Activated CD4-positive, alpha-beta T cell treated with anti-CD3 and anti-CD28 coated beads for 48 hours (primary cell): Measurements from ENCODE around the gene HNRNPF.
"Not testable (repeated sequence)": the region's sequence is repeated elsewhere in the genome, so short reads cannot be mapped to it uniquely, and the experiment has no call there.

ENCODE experiments used
- DNase-seq: peaks from one replicate; pipeline ENCODE4 v3.0.0-alpha.2; 2020

HNRNPF gene

DNA sequence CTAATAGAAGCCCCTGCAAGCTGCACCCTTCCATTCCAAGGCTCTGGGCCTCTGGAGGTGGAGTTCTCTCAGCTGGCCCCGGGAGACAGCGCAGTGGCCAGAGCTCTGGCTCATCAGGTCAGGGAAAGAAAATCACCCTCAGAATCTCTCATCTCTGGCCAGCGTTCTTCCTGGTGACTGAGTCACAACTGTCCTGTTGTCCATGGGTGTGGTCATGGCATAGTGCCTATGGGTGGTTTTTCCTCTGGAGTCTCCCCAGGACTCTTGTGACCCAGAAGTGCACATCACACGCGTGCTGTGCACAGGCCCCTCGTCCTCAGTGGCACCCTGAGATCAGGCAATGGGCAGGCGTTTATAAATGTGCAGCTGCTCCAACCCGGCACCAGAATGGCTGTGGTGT is 64.9 kb downstream of the HNRNPF start:
- no peak for DNase-seq

DNA sequence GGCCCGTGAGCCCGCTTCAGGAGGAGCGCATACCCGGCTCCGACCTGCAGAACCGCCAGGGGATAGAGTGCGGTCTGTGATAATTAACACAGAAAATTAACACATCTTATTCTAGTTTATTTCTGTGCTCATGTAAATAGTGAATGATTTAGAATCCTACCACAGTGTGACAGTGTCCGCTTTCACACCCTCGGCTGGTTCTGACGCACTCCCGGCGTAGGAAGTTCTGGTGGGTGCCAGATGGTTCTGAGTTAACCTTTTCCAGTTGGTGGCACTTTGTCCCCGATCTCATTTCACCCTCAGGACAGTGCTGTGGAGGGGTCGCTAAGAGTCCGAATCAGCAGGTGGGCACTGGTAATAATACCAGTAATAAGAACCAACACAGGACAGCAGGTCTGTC is 65.9 kb downstream of the HNRNPF start:
- DNase-seq, result no peak

DNA sequence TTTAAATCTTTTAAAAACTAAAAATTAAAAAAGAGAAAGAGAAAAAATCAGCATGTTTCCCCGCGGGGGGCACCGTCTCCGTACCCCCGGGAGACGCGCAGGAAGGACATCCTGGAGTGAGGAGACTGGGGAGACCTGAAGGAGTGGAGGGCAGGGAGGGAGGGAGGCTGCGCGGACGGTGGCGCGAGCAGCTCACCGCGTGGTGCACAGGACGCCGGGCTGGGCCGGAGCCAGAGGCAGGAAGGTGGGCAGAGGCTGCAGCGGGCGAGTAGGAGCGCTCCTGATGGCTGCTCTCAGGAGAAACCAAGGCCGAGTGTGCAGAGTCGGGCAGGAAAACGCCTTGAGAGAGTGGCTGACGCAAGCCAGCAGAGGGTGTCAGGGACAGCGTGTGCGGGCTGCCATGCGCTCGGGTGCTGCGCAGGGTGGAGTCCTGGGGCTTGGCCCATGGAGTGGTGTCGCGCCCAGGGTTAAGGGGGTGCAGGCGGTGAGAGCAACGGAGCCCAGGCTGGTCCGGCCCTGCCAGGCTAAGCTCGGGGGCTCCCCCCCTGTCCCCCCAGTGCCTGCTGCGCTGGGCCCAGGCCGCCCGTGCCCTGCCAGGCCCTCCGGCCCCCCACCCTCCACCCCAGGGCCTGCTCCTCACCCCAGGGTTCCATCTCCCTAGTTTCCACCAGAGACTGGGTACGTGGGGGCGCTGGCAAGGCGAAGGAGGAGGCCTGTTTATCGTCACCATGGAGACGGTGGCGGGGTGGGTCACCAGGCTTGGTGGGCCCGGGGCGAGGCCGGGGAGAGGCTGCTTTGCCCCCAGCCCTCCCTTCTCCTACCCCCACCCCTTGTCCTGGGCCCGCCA is 66.5 kb downstream of the HNRNPF start:
- DNase-seq, result no peak

DNA sequence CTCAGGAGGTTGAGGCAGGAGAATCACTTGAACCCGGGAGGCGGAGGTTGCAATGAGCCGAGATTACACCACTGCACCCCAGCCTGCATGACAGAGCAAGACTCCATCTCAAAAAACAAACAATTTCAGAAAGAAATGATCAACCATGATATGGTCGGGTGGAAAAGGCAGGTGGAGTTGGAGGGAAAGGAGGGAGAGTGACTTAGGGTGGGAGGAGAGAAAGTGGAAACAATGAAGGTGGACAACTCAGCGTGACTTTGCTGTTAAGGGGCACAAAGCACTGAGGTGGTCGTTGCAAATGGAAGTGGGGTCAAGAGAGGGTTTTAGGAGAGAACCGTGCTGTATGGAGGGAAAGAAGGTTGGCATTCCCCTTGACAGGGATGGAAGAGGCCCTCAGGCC is 67.5 kb downstream of the HNRNPF start:
- no peak for DNase-seq

DNA sequence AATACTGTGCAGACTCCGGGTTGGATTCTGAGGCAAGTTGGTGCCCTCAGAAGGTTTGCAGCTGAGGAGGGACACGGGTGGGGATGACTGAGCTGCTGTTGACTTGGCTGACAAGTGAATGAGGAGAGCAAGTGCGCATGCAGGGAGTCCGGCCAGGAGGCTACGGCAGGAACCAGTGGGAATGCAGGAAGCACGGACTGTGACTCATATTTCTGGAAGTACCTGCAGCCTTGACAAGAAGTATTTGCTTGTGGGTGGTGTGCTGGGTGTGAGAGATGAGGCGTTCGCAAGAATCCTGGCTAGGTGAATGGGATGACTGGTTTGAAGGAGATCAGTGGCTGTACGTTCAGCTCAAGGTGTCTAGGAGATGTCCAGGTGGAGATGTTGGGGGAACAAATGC is 68.4 kb downstream of the HNRNPF start:
- no peak for DNase-seq

DNA sequence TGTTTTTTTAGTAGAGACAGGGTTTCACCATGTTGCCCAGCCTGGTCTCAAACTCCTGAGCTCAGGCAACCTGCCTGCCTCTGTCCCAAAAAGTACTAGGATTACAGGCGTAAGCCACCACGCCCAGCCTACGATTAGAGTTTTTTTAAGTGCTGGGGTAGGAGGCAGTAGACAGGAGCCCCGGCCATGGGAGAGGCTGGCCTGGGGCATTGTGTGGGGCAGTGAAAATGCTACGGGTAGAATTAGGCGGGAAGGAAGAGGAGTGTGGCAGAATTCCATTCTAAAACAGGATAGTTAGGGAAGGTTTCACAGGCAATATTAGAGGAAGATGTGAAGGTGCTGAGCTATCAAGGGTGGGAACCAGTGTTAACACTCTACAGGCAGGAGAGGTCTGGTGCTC is 68.9 kb downstream of the HNRNPF start:
- no peak for DNase-seq

DNA sequence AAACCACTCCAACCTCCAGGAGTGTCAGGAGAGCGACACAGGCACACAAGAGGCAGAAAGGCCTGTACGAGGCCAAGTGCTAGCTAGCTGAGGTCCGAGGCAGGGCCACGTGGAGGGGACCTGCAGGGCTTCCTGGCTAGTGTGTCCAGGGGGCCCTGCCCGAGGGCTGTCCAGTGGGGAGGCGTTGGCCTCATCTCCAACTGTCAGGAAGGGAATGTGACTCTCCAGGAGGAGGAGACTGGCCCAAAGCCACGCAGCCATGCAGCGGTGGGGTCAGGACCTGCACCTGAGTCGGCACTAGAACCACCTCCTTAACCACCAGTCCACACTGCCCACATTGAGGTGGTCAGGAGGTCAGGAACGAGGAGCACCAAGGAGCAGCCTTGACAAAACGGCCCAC is 69.8 kb downstream of the HNRNPF start:
- DNase-seq, result no peak

DNA sequence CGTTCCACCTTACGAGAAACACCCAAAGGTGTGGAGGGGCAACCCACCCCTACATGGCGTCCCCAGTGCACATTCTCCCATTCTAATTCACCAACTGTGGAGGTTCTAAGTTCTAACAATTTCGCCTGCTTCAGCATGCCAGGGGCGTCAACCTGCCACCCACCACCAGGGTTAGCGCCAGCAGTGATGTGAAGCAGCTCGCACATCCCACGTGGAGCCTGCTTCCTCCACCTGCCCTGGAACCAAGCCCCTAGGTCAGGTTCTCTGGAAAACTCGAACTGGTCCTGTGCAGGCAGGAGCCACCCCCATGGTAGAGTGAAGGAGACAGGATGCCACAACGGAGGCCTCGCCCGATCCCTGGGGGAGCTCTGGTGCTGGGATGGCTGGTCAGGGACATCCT is 70.9 kb downstream of the HNRNPF start:
- no peak for DNase-seq

DNA sequence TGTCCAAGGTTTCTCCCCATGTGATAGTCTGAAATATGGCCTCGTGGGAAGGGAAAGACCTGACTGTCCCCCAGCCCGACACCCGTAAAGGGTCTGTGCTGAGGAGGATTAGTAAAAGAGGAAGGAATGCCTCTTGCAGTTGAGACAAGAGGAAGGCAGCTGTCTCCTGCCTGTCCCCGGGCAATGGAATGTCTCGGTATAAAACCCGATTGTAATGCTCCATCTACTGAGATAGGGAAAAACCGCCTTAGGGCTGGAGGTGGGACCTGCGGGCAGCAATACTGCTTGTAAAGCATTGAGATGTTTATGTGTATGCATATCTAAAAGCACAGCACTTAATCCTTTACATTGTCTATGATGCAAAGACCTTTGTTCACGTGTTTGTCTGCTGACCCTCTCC is 71.5 kb downstream of the HNRNPF start:
- not testable (repeated sequence) for DNase-seq

DNA sequence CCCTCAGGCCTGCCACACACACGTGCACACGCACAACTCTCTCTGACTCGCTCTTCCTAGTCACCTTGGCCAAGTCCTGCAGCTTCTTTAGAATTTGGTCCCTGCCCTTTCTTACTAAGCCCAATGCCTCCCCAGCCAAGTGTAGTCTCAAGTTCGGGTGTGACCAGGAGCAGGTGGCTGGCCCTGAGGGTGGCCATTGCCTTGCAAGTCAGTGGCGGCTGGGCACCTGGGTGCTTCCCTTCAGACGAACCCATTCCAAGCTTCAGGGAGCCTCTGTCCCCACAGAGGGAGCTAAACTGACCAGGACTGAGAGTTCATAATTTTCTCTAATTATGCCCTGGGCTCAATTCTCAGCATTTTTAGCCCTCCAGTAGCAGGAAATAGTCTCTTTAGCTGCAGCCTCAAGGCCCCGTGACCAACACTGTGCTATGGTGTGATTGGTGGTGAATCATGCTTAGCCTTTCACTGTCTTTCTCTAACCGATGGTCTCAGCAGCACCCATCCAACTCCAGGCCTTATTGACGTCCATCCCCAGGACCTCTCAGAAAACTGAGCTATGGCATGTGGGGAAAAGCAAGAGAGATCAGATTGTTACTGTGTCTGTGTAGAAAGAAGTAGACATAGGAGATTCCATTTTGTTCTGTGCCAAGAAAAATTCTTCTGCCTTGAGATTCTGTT is 72.2 kb downstream of the HNRNPF start:
- DNase-seq, result no peak

DNA sequence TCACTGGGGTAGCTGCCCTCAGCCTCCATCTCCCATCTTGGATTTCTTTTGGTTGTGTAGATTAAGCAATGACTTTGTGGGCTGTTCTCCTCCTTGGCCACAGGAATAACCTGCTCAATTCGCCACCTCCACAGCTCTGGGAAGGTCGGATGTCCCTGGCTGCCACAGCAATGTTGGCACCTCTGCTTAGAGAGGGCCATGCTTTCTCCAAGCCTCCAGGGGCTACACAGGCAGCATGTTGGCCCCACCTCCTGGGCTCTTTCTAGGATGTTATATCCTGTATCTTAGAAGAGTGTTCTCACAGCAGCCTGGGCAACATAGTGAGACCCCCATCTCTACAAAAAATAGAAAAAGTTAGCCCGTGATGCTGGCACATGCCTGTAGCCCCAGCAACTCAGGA is 72.9 kb downstream of the HNRNPF start:
- DNase-seq, result no peak
